ENCODE data around the gene GOLGA8S. TPM values are rescaled to one million over a fixed set of nuclear protein-coding genes. Genes with fewer than 3 reads are reported as not detected.
"Not testable (repeated sequence)": the region's sequence is repeated elsewhere in the genome, so short reads cannot be mapped to it uniquely, and the experiment has no call there.

The GOLGA8S gene
- polyA plus RNA-seq, 1 donor from 2014 or later = not detected

DNA sequence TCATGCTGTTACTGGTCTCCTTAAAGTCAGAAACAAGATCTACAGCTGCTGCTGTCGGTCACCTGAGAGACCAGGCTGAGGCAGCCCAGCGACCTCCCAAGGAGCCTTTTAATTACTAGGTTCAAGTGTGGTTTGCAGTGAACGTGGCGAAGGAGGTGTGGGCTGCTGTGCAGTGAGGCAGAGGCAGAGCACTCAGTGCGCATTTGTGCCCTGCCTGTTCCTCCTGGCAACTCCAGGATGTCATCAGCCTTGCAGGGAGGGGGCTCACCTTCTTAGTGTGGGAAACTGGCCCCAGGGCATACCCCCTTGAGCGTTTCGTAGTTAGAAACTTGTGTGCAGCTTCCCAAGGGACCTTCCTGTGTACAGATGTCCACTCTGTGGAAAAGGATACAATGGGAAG, 26.6 kb downstream of the GOLGA8S start:
- not testable (repeated sequence) for H2AFZ ChIP-seq (ENCODE audit: low read depth, low read length); H3K4me2 ChIP-seq (ENCODE audit: low read length); H3K27me3 ChIP-seq (ENCODE audit: insufficient read depth, low read depth, low read length); H3K36me3 ChIP-seq (ENCODE audit: insufficient read depth, low read length); H3K27ac ChIP-seq (ENCODE audit: low read length); H3K9me2 ChIP-seq (ENCODE audit: insufficient read depth, low read length); H3K4me3 ChIP-seq (ENCODE audit: low read length); H3K79me2 ChIP-seq (replicated peaks; ENCODE audit: insufficient read depth, low read length); H3K9me3 ChIP-seq (ENCODE audit: low read length); H3K9ac ChIP-seq (ENCODE audit: low read length); H4K20me1 ChIP-seq (ENCODE audit: insufficient read depth); H3F3A ChIP-seq (ENCODE audit: insufficient read depth, low read length, poor library complexity, severe bottlenecking)

DNA sequence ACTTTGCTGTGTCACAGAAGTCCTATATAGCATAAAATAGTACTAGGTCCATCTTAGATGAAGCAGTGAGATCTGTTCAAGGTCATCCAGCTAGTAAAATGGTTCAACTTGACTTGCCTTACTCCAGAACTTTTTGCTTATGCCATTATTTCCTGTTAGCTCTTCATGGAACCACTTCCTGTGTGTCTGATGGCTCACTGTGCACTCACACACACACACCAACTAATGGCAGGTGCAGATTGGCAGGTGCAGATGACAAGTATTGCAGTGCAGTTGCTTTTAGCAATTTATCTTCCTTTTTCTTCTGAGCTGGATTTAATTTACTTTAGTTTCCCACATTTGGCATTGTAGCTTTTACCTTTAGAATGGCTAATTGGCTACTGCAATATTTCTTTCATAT, 29.8 kb downstream of the GOLGA8S start:
- H3F3A ChIP-seq (ENCODE audit: insufficient read depth, low read length, poor library complexity, severe bottlenecking) = no peaks in the 10 kb centered on the region
- H3K27ac ChIP-seq (ENCODE audit: low read length) = no peak overlapping the region
- H3K9me2 ChIP-seq (ENCODE audit: insufficient read depth, low read length) = no peaks in the 10 kb centered on the region
- H3K36me3 ChIP-seq (ENCODE audit: insufficient read depth, low read length) = no peaks in the 10 kb centered on the region
- H3K9me3 ChIP-seq (ENCODE audit: low read length) = no peaks in the 10 kb centered on the region
- H4K20me1 ChIP-seq (ENCODE audit: insufficient read depth) = no peaks in the 10 kb centered on the region
- TF ChIP-seq POLR2AphosphoS5 (IDR thresholded peaks at IDR 0.05) (no peak), MXI1 (conservative IDR thresholded peaks at IDR 0.05; ENCODE audit: poor library complexity, severe bottlenecking) (no peak), EP300 (conservative IDR thresholded peaks at IDR 0.05; ENCODE audit: poor library complexity, severe bottlenecking) (no peak), EZH2 (IDR thresholded peaks at IDR 0.05; ENCODE audit: borderline replicate concordance, insufficient read depth, low read length, poor library complexity, severe bottlenecking) (no peak), RAD21 (conservative IDR thresholded peaks at IDR 0.05) (no peak), TAF1 (IDR thresholded peaks at IDR 0.05; ENCODE audit: low read depth) (no peak), SMC3 (conservative IDR thresholded peaks at IDR 0.05; ENCODE audit: poor library complexity) (no peak)
- TF ChIP-seq, protein P1, sequence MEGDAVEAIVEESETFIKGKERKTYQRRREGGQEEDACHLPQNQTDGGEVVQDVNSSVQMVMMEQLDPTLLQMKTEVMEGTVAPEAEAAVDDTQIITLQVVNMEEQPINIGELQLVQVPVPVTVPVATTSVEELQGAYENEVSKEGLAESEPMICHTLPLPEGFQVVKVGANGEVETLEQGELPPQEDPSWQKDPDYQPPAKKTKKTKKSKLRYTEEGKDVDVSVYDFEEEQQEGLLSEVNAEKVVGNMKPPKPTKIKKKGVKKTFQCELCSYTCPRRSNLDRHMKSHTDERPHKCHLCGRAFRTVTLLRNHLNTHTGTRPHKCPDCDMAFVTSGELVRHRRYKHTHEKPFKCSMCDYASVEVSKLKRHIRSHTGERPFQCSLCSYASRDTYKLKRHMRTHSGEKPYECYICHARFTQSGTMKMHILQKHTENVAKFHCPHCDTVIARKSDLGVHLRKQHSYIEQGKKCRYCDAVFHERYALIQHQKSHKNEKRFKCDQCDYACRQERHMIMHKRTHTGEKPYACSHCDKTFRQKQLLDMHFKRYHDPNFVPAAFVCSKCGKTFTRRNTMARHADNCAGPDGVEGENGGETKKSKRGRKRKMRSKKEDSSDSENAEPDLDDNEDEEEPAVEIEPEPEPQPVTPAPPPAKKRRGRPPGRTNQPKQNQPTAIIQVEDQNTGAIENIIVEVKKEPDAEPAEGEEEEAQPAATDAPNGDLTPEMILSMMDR (IDR thresholded peaks at IDR 0.05; ENCODE audit: poor library complexity, severe bottlenecking) = no peak
- TF ChIP-seq, protein P2, sequence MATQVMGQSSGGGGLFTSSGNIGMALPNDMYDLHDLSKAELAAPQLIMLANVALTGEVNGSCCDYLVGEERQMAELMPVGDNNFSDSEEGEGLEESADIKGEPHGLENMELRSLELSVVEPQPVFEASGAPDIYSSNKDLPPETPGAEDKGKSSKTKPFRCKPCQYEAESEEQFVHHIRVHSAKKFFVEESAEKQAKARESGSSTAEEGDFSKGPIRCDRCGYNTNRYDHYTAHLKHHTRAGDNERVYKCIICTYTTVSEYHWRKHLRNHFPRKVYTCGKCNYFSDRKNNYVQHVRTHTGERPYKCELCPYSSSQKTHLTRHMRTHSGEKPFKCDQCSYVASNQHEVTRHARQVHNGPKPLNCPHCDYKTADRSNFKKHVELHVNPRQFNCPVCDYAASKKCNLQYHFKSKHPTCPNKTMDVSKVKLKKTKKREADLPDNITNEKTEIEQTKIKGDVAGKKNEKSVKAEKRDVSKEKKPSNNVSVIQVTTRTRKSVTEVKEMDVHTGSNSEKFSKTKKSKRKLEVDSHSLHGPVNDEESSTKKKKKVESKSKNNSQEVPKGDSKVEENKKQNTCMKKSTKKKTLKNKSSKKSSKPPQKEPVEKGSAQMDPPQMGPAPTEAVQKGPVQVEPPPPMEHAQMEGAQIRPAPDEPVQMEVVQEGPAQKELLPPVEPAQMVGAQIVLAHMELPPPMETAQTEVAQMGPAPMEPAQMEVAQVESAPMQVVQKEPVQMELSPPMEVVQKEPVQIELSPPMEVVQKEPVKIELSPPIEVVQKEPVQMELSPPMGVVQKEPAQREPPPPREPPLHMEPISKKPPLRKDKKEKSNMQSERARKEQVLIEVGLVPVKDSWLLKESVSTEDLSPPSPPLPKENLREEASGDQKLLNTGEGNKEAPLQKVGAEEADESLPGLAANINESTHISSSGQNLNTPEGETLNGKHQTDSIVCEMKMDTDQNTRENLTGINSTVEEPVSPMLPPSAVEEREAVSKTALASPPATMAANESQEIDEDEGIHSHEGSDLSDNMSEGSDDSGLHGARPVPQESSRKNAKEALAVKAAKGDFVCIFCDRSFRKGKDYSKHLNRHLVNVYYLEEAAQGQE (IDR thresholded peaks at IDR 0.05; ENCODE audit: borderline replicate concordance) = no peak
- no peak overlapping the region for H3K4me3 ChIP-seq (ENCODE audit: low read length)
- no peaks in the 10 kb centered on the region for H3K27me3 ChIP-seq (ENCODE audit: insufficient read depth, low read depth, low read length)
- no peaks in the 10 kb centered on the region for H3K79me2 ChIP-seq (replicated peaks; ENCODE audit: insufficient read depth, low read length)
- H3K9ac ChIP-seq (ENCODE audit: low read length) = no peak overlapping the region
- H3K4me2 ChIP-seq (ENCODE audit: low read length) = no peak overlapping the region
- no peak overlapping the region for H2AFZ ChIP-seq (ENCODE audit: low read depth, low read length)

DNA sequence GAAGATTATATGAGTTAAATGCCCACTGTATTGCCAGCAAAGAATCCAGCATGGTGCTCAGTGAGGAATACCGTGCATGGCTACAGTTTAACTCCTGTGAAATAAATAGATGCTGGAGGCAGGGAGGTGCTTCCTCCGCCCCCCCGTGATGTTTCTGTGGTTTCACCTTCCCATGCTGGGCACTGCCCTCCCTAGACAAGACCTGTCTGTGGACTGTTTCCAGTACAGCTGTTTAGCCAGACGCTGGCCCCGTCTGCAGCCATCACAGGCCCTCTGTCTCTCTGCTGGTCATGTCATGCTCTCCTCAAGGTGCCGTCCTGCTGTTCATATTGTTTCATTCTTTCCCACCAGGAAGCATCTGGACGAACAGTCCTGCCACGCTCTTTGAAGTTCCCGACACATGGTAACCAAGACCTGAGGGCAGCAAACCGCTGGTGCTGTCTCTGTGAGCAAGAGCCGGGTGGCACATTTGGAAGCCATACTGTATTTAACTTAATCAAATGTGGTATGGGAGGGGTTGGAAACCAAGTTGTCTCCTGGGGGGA, 31.4 kb downstream of the GOLGA8S start:
- H3K27me3 ChIP-seq (ENCODE audit: insufficient read depth, low read depth, low read length) = no peaks in the 10 kb centered on the region
- TF ChIP-seq, protein P1 (IDR thresholded peaks at IDR 0.05; ENCODE audit: poor library complexity, severe bottlenecking) = no peak
- no peak for TF ChIP-seq MXI1 (conservative IDR thresholded peaks at IDR 0.05; ENCODE audit: poor library complexity, severe bottlenecking)
- TF ChIP-seq, protein P2 (IDR thresholded peaks at IDR 0.05; ENCODE audit: borderline replicate concordance) = no peak
- no peak for TF ChIP-seq EP300 (conservative IDR thresholded peaks at IDR 0.05; ENCODE audit: poor library complexity, severe bottlenecking)
- TF ChIP-seq SMC3 (conservative IDR thresholded peaks at IDR 0.05; ENCODE audit: poor library complexity) = no peak
- no peak for TF ChIP-seq POLR2AphosphoS5 (IDR thresholded peaks at IDR 0.05)
- TF ChIP-seq TAF1 (IDR thresholded peaks at IDR 0.05; ENCODE audit: low read depth) = no peak
- no peak for TF ChIP-seq RAD21 (conservative IDR thresholded peaks at IDR 0.05)
- no peak for TF ChIP-seq EZH2 (IDR thresholded peaks at IDR 0.05; ENCODE audit: borderline replicate concordance, insufficient read depth, low read length, poor library complexity, severe bottlenecking)

More for the DNA sequence above, 31.4 kb downstream of the GOLGA8S start:
- H4K20me1 ChIP-seq (ENCODE audit: insufficient read depth) = no peaks in the 10 kb centered on the region
- no peak overlapping the region for H3K4me3 ChIP-seq (ENCODE audit: low read length)
- H2AFZ ChIP-seq (ENCODE audit: low read depth, low read length) = no peak overlapping the region
- H3F3A ChIP-seq (ENCODE audit: insufficient read depth, low read length, poor library complexity, severe bottlenecking) = no peaks in the 10 kb centered on the region
- no peaks in the 10 kb centered on the region for H3K36me3 ChIP-seq (ENCODE audit: insufficient read depth, low read length)
- no peak overlapping the region for H3K9ac ChIP-seq (ENCODE audit: low read length)
- H3K9me3 ChIP-seq (ENCODE audit: low read length) = no peaks in the 10 kb centered on the region
- H3K79me2 ChIP-seq (replicated peaks; ENCODE audit: insufficient read depth, low read length) = no peaks in the 10 kb centered on the region
- no peaks in the 10 kb centered on the region for H3K9me2 ChIP-seq (ENCODE audit: insufficient read depth, low read length)
- no peak overlapping the region for H3K27ac ChIP-seq (ENCODE audit: low read length)
- H3K4me2 ChIP-seq (ENCODE audit: low read length) = no peak overlapping the region

All from neural cell (in vitro differentiated cells).